Lower lobe of right lung (tissue), 2 donors: Measurements from ENCODE around the gene PALM2AKAP2. TPM values are rescaled to one million over a fixed set of nuclear protein-coding genes. Genes with fewer than 3 reads are reported as not detected.

Experiments
- ATAC-seq, 2 donors: fragments of 200-7000 bp; cut with Tn5 transposase; one replicate each; pipeline ENCODE4 v1.9.1; 2020 to 2022; ENCODE audit warnings: mild to moderate bottlenecking in 2 of 2, moderate library complexity in 2 of 2
- DNase-seq: peaks from one replicate; pipeline ENCODE4 v3.0.0-alpha.2; 2020
- H3K27ac ChIP-seq: fragments of 200-600 bp; one replicate; pipeline ENCODE4 v1.8.0; 2022
- H3K27me3 ChIP-seq: fragments of 200-600 bp; one replicate; pipeline ENCODE4 v1.8.0; 2022; ENCODE audit warnings: low read depth
- H3K36me3 ChIP-seq: fragments of 200-600 bp; one replicate; pipeline ENCODE4 v1.8.0; 2022; ENCODE audit warnings: mild to moderate bottlenecking
- H3K4me1 ChIP-seq: fragments of 200-600 bp; one replicate; pipeline ENCODE4 v1.8.0; 2022
- H3K4me3 ChIP-seq: fragments of 200-600 bp; one replicate; pipeline ENCODE4 v1.8.0; 2022; ENCODE audit warnings: mild to moderate bottlenecking
- H3K9me3 ChIP-seq: fragments of 200-600 bp; one replicate; pipeline ENCODE4 v1.8.0; 2022
- intact Hi-C: fragments of 100-400 bp; cut with DNase I; formaldehyde crosslinking; loops from one replicate; pipeline ENCODE4 v1.11.0; 2022
- total RNA-seq: library from RNA; stranded (reverse); fragmentation: NEBNext Ultra II Directional; extraction: Animal tissue kit (Norgen Biotek cat#: 25700); gene quantifications from one replicate; pipeline ENCODE4 v1.2.1, GENCODE V29; 2021
- TF ChIP-seq, protein P1 (sequence below): fragments of 200-600 bp; IDR thresholded peaks from one replicate; pipeline ENCODE4 v1.8.0; 2022; ENCODE audit warnings: antibody characterized with exemption, mild to moderate bottlenecking
- donor health status: DM: no; HTN: yes; CAD: no; lungs with severe emphysema.

The PALM2AKAP2 gene
- total RNA-seq, 1 donor from 2014 or later = 26.2 TPM

DNA sequence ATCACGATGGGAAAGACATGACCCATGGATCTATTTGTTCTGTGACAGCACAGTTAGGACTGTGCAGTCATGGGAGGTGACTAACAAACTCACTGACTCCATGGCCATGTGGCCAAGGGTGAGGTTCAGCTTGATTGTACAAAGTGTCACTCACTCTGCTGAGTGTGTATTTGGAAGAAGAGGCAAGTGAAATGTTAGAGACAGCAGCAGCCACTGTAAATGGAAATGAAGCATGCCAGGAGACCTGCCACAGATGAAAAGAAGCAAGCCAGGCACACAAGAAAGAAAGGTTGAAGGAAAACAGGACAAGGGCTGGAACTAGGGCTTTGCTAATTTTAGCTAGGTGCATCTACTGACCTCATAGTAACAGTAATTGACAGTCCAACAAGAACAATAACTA, 42.7 kb upstream of the PALM2AKAP2 start:
- no peak overlapping the region for H3K4me3 ChIP-seq
- ATAC-seq (no peak), DNase-seq (no peak)
- no peak overlapping the region for H3K27ac ChIP-seq
- no peaks in the 10 kb centered on the region for H3K36me3 ChIP-seq
- no peaks in the 10 kb centered on the region for H3K9me3 ChIP-seq
- no peaks in the 10 kb centered on the region for H3K4me1 ChIP-seq
- TF ChIP-seq, protein P1, sequence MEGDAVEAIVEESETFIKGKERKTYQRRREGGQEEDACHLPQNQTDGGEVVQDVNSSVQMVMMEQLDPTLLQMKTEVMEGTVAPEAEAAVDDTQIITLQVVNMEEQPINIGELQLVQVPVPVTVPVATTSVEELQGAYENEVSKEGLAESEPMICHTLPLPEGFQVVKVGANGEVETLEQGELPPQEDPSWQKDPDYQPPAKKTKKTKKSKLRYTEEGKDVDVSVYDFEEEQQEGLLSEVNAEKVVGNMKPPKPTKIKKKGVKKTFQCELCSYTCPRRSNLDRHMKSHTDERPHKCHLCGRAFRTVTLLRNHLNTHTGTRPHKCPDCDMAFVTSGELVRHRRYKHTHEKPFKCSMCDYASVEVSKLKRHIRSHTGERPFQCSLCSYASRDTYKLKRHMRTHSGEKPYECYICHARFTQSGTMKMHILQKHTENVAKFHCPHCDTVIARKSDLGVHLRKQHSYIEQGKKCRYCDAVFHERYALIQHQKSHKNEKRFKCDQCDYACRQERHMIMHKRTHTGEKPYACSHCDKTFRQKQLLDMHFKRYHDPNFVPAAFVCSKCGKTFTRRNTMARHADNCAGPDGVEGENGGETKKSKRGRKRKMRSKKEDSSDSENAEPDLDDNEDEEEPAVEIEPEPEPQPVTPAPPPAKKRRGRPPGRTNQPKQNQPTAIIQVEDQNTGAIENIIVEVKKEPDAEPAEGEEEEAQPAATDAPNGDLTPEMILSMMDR = no peak
- H3K27me3 ChIP-seq = no peaks in the 10 kb centered on the region
- intact Hi-C loops = no loop called here

DNA sequence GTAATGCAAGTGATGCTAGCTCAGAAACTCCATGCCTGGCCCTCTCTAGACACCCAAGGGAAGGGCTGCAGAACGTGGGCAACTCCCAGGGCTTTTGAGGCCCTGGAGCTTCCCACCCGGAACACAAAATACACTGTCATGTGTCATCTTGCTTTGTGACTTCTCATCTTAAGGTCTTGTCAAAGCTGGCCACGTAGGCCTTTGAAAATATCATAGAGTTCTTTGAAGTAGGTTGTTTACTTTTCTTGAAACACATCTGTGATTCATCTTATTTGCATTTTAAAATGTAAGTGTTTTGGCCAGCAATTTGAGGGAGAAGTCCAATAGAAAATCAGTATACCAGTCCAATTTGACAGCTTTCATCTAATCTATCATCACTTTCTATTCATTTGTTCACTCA, 40.2 kb upstream of the PALM2AKAP2 start:
- Histone ChIP-seq H3K27ac (no peak overlapping the region), H3K4me3 (no peak overlapping the region), H3K27me3 (no peaks in the 10 kb centered on the region), H3K9me3 (no peaks in the 10 kb centered on the region), H3K4me1 (no peaks in the 10 kb centered on the region), H3K36me3 (no peaks in the 10 kb centered on the region)
- DNase-seq (no peak), ATAC-seq (no peak)
- intact Hi-C loops = no loop called here
- TF ChIP-seq, protein P1 = no peak

DNA sequence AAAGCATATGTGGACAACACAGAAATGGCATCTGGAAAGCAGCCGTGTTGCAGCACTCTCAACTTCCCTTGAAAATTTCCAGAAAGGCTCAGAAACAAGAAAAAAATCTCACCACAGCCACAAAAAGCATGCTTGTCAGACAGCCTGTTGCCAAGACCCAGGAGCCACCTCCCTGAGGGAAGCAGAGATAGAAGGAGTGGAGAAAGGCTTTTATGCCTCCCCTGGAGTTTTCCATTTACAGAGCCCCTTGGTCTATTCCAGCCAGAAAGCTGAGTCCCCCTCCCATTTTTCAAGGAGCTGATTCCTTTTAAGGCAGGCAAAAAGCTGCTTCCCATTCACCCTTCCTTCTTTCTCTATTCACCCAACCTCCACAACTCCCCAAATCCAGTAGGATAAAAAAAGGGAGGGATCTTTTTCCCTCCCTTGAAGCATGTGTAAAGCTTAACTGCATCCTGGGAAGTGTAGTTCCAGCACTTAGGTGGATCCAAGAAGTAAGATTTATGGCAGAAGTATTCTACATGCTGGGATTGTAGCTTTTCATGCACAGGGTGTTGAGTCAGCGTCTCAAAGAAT, 37.1 kb upstream of the PALM2AKAP2 start:
- DNase-seq = no peak

DNA sequence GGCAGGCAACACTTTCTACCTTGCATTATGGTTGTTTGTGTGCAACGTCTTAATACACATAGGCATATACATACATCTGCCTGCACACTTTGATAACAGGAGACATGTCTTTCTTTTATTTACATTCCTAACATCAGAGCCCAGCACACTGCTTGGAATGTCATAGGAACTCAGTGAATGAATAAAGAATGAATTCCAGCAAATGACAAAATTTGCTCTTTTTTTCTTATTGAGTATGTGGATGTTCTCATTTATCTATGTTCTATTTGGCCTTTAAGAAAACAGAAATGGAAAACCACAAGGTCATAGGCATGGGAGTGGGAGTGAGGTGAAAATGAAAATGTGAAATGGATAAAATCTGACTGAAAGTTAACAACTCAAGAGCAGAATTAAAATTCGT, 36.3 kb upstream of the PALM2AKAP2 start:
- H3K4me1 ChIP-seq = peaks cover 10% of the 10 kb centered on the region
- TF ChIP-seq, protein P1 = no peak
- H3K27ac ChIP-seq = no peak overlapping the region
- no peak for DNase-seq
- intact Hi-C loops = no loop called here
- no peak overlapping the region for H3K4me3 ChIP-seq
- no peaks in the 10 kb centered on the region for H3K36me3 ChIP-seq
- no peaks in the 10 kb centered on the region for H3K9me3 ChIP-seq
- ATAC-seq = no peak
- H3K27me3 ChIP-seq = no peaks in the 10 kb centered on the region

More for the DNA sequence above, 37.1 kb upstream of the PALM2AKAP2 start:
- intact Hi-C loops = no loop called here
- H3K36me3 ChIP-seq = no peaks in the 10 kb centered on the region
- peaks cover 10% of the 10 kb centered on the region for H3K4me1 ChIP-seq
- H3K4me3 ChIP-seq = no peak overlapping the region
- no peaks in the 10 kb centered on the region for H3K9me3 ChIP-seq
- ATAC-seq = no peak
- no peaks in the 10 kb centered on the region for H3K27me3 ChIP-seq
- no peak overlapping the region for H3K27ac ChIP-seq
- TF ChIP-seq, protein P1 = no peak

DNA sequence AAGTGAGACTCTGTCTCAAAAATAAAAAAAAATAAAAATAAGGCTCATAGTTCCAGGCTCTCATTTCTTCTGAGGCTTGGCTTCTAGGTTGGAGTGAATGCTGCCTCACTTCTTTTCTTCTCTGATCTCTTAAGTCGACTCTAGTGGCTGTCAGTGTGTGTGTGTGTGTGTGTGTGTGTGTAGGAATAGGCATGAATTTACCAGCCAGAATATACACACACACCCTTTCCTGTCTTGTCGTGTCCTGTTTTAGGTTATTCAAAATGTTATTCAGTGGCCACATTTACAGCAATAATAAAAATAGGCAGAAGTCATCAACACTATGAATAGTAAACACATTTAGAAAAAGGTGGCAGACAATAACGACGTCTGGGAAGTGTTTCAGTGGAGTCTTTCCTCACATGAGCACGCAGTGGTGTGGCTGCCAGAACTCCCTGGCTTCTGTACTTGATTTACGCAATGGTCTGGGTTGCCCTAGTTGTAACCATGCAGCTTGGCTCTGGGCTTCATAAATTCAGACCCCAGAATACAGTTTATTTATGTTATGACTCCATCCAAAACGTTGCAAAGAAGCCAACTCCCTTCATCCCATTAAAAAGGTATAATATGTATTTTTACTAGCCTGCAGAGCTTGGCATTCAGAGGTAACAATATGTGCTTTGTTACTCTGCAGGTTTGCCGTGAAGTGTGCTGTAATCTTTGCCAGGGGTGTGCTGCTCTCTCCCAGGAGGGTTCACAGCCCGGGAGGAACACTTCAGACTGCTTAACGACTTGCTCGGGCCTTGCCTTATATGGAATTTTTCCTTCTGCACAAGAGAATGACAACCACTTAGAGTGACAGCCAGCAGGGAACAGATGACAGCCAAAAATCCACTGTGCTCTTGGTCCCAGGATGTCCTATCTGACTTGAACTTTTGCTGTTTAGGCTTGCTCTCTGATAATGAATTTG, 34.4 kb upstream of the PALM2AKAP2 start:
- Histone ChIP-seq H3K4me3 (no peak overlapping the region), H3K4me1 (peaks cover 10% of the 10 kb centered on the region), H3K27ac (peak overlapping the region; percentile 56), H3K9me3 (no peaks in the 10 kb centered on the region), H3K36me3 (no peaks in the 10 kb centered on the region), H3K27me3 (no peaks in the 10 kb centered on the region)
- DNase-seq = peak; percentile 67
- TF ChIP-seq, protein P1 = no peak
- ATAC-seq = peak; percentile 76 to 95
- intact Hi-C loops = no loop called here
